GM12878 (cell line): Measurements from ENCODE around the gene PTPRN2.

ENCODE experiments used
- RFX5 ChIP-seq: IDR thresholded peaks from 2 replicates; pipeline ENCODE4 v1.6.1; 2011; ENCODE audit warnings: low read depth, low read length, improper control_type of control experiment
- TAF1 ChIP-seq: IDR thresholded peaks from 2 replicates; pipeline ENCODE4 v1.6.1; 2011; ENCODE audit warnings: mild to moderate bottlenecking, low read depth, low read length, borderline replicate concordance
- TCF3 ChIP-seq: IDR thresholded peaks from 2 replicates; pipeline ENCODE4 v1.6.1; 2012; ENCODE audit warnings: low read depth, mild to moderate bottlenecking, low read length, borderline replicate concordance; ENCODE audit not compliant: insufficient read depth
- ZNF24 ChIP-seq: fragments of 450-650 bp; IDR thresholded peaks from 2 replicates; pipeline ENCODE4 v1.6.1; 2017; ENCODE audit warnings: antibody characterized with exemption, mild to moderate bottlenecking
- TF ChIP-seq, protein P1 (sequence below), 3 experiments: IDR thresholded peaks in 2 of 3; conservative IDR thresholded peaks in 1 of 3; 2 replicates each; pipeline ENCODE4 v1.5.1; 2011; ENCODE audit warnings: low read depth in 3 of 3, low read length in 3 of 3, mild to moderate bottlenecking in 3 of 3, control low read depth in 2 of 3, moderate library complexity in 2 of 3, inconsistent platforms in 1 of 3, mixed read lengths in 1 of 3; ENCODE audit not compliant: control insufficient read depth in 2 of 3, insufficient read depth in 1 of 3; ENCODE audit errors: extremely low read depth in 1 of 3

DNA sequence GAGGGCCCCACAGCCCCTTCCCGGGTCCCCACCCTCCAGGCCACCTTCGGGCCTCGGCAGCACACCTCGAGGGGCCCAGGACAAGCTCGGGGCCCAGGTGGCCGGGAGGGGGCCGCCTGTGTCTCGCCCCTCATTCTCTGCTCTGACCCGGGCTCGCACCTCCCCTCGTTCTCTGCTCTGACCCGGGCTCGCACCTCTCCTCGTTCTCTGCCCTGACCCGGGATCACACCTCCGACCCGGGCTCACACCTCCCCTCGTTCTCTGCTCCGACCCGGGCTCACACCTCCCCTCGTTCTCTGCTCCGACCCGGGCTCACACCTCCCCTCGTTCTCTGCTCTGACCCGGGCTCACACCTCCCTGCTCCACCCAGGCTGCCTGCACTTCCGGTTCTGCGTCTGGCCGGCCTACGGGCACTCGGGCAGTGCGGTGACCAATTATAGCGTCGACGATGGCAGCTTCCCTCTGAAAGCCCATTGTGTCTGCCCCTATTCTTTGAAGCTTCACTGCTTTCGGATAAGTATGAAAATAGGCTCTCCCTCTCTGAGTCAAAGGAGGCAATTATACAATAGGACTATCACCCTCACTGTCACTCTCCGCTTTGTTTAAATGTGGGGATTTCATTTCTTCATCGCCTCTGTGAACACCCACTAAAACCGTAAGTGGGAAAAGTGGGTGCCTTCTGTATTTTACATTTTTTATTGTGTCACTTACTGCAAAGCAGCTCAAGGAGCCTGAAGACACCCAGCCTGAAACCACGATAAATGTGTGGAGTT lies 793.5 kb downstream of the PTPRN2 start:
- no peak for TF ChIP-seq ZNF24
- no peak for TF ChIP-seq TAF1
- TF ChIP-seq RFX5: no peak
- no peak for TF ChIP-seq TCF3
- TF ChIP-seq, protein P1, sequence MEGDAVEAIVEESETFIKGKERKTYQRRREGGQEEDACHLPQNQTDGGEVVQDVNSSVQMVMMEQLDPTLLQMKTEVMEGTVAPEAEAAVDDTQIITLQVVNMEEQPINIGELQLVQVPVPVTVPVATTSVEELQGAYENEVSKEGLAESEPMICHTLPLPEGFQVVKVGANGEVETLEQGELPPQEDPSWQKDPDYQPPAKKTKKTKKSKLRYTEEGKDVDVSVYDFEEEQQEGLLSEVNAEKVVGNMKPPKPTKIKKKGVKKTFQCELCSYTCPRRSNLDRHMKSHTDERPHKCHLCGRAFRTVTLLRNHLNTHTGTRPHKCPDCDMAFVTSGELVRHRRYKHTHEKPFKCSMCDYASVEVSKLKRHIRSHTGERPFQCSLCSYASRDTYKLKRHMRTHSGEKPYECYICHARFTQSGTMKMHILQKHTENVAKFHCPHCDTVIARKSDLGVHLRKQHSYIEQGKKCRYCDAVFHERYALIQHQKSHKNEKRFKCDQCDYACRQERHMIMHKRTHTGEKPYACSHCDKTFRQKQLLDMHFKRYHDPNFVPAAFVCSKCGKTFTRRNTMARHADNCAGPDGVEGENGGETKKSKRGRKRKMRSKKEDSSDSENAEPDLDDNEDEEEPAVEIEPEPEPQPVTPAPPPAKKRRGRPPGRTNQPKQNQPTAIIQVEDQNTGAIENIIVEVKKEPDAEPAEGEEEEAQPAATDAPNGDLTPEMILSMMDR (IDR thresholded peaks at IDR 0.05 in 2 of 3, conservative IDR thresholded peaks at IDR 0.05 in 1 of 3; ENCODE audit: control insufficient read depth in 2 of 3, extremely low read depth in 1 of 3, insufficient read depth in 1 of 3, low read depth in 3 of 3, low read length in 3 of 3): no peak
